WTC11 (cell line): Measurements from ENCODE around the gene DSG2.

Experiments used
- ATF3 ChIP-seq: sonication (generic); formaldehyde crosslinking; conservative IDR thresholded peaks from 2 replicates; pipeline ENCODE4 v1.8.1; 2022; ENCODE audit warnings: mild to moderate bottlenecking, missing genetic modification reagents
- CTCF ChIP-seq: fragments of 200-600 bp; IDR thresholded peaks from 2 replicates; pipeline ENCODE4 v1.8.0; 2022; ENCODE audit warnings: antibody characterized with exemption
- ELF4 ChIP-seq: sonication (generic); formaldehyde crosslinking; IDR thresholded peaks from 2 replicates; pipeline ENCODE4 v1.8.1; 2022; ENCODE audit warnings: low read depth, mild to moderate bottlenecking, moderate library complexity, missing genetic modification reagents
- IRF2 ChIP-seq: sonication (generic); formaldehyde crosslinking; IDR thresholded peaks from 2 replicates; pipeline ENCODE4 v1.8.0; 2022; ENCODE audit warnings: low read depth, missing genetic modification reagents, borderline replicate concordance
- NFE2L1 ChIP-seq: sonication (generic); formaldehyde crosslinking; IDR thresholded peaks from 2 replicates; pipeline ENCODE4 v1.8.1; 2023; ENCODE audit warnings: missing genetic modification reagents
- NR1H2 ChIP-seq: sonication (generic); formaldehyde crosslinking; IDR thresholded peaks from 2 replicates; pipeline ENCODE4 v1.9.0; 2021; ENCODE audit warnings: mild to moderate bottlenecking, moderate library complexity, missing genetic modification reagents
- RORB ChIP-seq: fragments of 250-450 bp; sonication (Bioruptor Pico); IDR thresholded peaks from 2 replicates; pipeline ENCODE4 v1.9.0; 2021; ENCODE audit warnings: mild to moderate bottlenecking
- TP53 ChIP-seq: sonication (generic); formaldehyde crosslinking; IDR thresholded peaks from 2 replicates; pipeline ENCODE4 v1.8.1; 2023; ENCODE audit warnings: mild to moderate bottlenecking, missing genetic modification reagents
- ZNF232 ChIP-seq: sonication (generic); formaldehyde crosslinking; IDR thresholded peaks from 2 replicates; pipeline ENCODE4 v1.8.0; 2022; ENCODE audit warnings: mild to moderate bottlenecking, missing genetic modification reagents
- TF ChIP-seq, protein P1 (sequence below): sonication (generic); formaldehyde crosslinking; IDR thresholded peaks from 2 replicates; pipeline ENCODE4 v1.8.1; 2022; ENCODE audit warnings: low read depth, missing genetic modification reagents, borderline replicate concordance

DNA sequence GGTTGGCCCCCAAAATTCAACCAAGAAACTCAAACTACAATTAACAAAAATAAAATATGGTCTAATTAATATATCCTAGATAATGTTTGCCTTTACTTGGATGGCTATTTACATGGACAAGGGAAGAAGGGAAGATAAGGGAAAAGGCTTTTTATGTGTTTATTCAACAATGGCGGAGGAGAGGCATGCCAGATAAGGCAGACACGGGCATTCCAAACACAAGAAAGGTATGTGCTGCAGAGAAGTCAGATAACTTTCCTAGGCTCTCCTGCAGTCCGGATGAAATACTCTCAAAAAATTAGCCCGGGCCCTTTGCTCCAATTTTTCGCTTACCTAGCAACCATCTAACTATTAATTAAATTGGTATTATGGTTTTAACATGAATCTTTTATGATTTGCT is 88.6 kb downstream of the DSG2 start:
- TF ChIP-seq CTCF (no peak), RORB (CRISPR knock-in tag) (no peak), NR1H2 (CRISPR knock-in tag) (no peak), IRF2 (CRISPR knock-in tag) (no peak), NFE2L1 (no peak), ELF4 (CRISPR knock-in tag) (no peak), ZNF232 (CRISPR knock-in tag) (no peak), ATF3 (CRISPR knock-in tag) (no peak), TP53 (no peak)
- TF ChIP-seq, protein P1, sequence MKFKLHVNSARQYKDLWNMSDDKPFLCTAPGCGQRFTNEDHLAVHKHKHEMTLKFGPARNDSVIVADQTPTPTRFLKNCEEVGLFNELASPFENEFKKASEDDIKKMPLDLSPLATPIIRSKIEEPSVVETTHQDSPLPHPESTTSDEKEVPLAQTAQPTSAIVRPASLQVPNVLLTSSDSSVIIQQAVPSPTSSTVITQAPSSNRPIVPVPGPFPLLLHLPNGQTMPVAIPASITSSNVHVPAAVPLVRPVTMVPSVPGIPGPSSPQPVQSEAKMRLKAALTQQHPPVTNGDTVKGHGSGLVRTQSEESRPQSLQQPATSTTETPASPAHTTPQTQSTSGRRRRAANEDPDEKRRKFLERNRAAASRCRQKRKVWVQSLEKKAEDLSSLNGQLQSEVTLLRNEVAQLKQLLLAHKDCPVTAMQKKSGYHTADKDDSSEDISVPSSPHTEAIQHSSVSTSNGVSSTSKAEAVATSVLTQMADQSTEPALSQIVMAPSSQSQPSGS (CRISPR knock-in tag): no peak
